Activated CD8-positive, alpha-beta memory T cell treated with anti-CD3 and anti-CD28 coated beads for 1 hour (primary cell): ENCODE results near the gene TMEM135.

ENCODE experiments used
- DNase-seq, 2 donors: peaks; one replicate each; pipeline ENCODE4 v3.0.0-alpha.2; 2020; ENCODE audit warnings: low read depth in 1 of 2; ENCODE audit errors: extremely low read depth in 1 of 2

The TMEM135 gene

GRCh38 chr11:87339416-87339815, 301.7 kb downstream of the TMEM135 start:
- no peak for DNase-seq

GRCh38 chr11:87347441-87347840, 309.7 kb downstream of the TMEM135 start:
- no peak for DNase-seq

DNA sequence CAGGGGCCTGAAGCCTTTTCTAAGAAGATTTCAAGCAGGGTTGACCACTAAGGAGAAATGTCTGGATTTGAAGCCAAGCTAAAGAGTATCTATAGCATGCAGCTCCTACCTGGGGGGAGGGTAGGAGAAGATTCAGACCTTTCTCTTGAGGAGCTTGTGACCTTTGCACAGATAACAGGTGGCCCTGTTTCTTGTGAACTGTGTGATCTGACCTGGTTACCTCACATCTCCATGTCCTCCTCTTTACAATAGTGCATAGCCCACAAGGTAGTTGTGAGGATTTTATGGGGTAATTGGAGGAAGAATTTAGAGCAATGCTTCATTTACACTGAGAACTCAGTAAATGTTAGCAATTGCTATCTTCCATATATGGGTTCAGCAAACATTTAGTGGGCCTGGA, 310.1 kb downstream of the TMEM135 start:
- DNase-seq = no peak

DNA sequence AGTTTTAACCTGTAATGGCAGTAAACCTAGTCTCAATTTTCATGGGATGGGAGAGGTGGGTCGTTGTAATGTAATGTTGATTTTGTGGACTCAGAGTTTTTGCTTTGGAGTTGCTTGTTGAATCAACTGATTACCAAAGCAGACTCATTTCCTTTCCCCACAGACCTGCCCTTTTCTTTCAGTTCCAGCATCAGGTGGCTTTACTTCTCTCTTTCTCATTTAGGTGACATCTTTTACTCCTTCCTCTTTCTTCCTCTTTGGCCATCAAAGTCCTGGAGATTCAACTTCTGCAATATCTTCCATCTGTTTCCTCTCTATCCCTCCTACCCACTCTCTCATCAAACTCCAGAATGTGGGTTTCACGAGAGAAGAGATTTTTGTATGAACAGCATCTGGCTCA, 313.9 kb downstream of the TMEM135 start:
- no peak for DNase-seq

DNA sequence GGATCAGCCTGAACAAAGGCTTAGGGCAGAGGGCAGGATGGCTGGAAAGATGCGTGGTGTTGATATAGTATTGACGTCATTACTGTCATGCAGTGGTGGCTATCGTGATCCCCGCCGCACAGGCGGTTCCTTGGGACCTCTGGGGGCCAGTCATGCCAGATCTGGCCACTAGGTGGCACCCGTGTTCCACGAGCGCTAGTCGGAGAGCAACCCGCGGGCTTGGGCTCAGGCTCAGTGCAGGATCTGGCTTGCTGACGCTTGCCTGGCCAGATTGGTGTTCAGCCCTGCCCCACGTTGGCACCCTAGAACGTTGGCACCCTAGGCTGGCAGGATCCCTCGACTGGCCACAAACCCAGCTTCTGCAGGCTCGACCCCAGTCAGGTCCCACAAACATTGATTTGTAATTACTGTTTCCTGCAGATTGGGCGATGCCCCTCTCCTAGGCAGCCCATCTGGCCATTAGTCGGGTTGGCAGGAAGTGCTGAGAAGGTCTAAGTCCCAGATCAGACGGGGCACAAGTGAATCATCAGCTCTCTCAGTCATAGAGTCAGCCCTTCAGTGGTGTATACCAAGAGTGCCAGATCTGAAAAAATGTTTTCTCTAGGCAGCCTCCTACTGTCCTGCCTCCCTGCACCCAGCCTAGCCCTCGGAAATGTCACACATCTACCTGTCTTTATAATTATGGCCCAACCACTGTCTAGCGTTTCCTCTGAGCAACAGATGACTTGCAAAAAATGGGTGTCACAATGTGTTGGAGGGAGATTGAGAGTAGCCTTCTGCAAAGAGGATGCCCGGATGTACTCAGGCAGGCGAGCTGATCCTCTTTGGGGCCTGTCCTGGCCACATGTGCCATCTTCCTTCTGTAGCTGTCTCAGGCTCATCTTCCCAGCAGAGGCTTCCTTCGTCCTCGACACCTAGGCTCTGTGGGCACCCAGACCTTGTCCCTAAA, 315.3 kb downstream of the TMEM135 start:
- peak; percentile 45 to 76 for DNase-seq

DNA sequence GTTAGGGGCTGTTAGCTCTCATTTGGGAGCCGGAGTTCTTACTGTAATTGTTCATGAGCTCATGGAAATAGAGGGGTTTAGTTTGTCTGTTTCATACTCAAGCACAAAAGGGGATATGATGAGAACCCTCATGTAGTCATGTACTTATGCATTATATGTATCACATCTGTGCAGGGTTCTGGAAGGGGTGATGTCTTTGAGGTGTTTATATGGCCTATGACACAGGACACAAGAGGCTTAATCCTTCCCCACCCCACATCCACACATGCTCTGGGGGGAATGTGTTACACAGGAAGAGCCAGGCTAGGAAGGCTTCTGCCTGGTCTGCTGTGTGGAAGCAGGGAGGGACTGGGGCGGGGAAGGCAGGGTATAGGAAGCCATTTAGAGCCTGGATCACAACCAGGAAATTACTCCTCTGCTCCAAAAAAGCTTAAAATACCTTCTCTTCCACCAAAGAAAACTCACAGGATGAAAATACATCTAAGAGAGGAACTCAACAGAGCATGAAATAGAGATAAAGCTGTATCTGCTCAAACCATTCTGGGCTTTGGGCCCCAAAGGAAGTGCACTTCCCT, 316.1 kb downstream of the TMEM135 start:
- DNase-seq = no peak

DNA sequence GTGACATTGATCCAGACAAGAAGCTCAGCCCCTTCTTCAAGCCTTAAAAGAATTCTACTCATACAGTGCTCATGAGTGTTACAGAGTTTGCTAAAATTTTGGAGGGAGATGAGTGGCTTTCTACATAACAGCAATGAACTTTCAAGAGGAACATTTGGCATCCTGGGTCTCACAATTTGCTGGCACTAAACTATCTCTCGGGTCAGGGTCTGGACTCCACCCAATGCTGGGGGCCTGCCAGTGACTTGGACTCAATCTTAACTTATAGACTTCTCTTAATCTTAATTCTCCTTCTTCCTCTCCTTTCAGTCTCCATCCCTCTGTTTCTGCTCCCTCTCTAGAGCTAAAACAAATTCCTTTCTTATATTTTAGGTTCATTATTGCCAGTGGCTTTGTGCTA, 317.9 kb downstream of the TMEM135 start:
- DNase-seq = no peak

DNA sequence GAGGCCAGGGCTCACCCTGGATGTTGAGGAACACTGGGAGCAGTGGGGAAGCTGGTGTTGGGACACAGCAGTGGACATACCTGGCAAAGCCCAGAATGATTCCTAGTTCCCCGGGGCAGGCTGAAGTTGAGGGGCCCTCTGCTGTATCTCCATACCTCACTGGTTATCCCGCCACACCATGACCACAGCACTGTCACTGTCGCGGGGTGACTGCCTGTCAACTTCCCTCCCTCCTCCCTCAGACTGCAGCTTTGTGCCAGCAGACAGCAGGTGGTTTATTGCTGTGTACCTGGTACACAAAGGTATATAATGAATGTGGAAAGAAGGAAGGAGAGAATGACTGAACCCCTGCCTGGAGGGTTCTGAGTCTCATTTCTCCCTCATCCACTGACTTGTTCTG, 318.7 kb downstream of the TMEM135 start:
- no peak for DNase-seq

- no peak for DNase-seq
Observed at GRCh38 chr11:87358461-87358860, 320.7 kb downstream of the TMEM135 start.

GRCh38 chr11:87359401-87359800, 321.7 kb downstream of the TMEM135 start:
- DNase-seq = no peak

DNA sequence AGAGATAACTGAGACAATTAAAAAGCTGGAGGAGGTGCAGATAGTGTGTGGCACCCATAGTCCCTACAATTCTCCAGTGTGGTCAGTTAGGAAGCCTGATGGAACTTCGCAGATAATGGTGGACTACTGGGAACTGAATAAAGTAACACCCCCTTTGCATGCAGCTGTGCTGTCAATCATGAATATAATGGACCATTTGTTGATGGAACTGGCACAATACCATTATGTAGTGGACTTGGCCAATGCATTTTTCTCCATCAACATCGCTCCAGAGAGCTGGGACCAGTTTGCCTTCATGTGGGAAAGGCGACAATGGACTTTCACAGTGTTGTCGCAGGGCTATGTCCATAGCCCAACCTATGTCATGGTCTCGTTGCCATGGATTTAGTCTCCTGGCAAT, 324.2 kb downstream of the TMEM135 start:
- no peak for DNase-seq

DNA sequence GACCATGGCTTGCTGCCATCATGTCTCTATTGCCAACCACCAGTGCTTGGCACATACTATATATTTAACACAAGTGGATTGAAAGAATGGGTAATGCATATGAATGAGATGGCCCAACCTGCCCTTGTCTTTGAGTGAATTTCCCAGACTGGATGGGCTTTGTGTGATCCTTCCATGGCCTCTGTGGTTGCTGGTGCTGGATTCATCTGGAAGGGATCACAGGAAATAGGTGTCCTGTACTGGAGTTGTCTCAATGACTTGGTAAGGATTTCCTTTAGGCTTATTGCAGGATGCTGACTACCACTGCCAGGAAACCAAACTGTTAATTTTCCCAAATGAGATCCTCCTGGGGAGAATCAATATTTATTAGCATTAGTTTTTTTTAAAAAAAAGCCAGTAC, 328.6 kb downstream of the TMEM135 start:
- DNase-seq = no peak

- no peak for DNase-seq
Observed at GRCh38 chr11:87366763-87367405, 329.1 kb downstream of the TMEM135 start.

GRCh38 chr11:87368151-87368550, 330.4 kb downstream of the TMEM135 start:
- DNase-seq = no peak

DNA sequence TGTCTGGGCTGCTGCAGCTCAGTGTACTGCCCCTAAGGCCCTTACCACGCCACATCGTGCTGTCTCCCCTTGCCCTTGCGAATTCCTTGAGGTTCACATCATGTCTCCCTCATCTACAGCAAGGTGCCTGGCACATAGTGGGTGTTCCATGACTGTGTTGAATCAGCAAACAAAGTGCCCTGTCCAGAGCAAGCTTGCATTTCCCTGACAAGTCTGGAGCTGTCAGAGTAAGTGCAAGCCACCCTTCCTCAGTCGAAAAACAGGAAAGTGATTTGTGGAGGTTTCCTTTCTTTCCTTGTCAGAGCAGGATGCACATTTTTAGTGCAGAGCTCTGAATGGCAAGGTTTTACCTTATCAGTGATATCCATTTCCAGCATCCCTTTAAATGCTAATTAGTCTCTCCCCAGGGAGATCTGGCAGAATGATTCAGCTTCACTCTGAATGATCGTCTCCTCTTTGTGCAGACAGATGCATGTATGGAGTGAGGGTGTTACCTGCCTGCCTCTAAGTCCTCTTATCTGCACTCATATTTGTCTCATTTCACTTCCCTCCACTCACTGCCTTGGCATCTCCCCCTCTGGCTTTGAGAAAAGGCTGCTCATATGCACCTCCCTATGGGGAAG, 331.2 kb downstream of the TMEM135 start:
- DNase-seq = no peak

DNA sequence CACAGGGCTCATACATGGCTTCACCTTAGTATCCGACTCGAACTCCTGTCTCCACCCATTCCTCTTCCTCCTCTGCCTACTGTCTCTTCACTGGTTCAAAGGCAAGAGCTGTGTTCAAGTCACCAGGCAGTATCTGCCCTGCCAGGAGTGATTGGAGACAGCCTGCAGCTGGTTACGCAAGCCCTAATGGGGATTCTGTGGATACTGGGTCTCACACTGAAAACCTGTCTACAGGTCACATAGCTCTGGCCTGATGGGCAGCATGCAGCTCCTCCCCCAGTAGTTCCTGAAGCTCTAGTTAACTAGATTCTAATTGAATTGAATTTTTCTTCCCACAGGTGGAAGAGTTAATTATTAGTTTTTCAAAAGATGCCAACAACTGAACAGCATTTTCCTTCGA, 332.2 kb downstream of the TMEM135 start:
- DNase-seq = no peak

GRCh38 chr11:87372065-87372464, 334.3 kb downstream of the TMEM135 start:
- no peak for DNase-seq
